Medulla oblongata (tissue), 1 donor: ENCODE results near the gene DENND1A.
"Not testable (repeated sequence)": the region's sequence is repeated elsewhere in the genome, so short reads cannot be mapped to it uniquely, and the experiment has no call there.

Source experiments
- DNase-seq: peaks from one replicate; pipeline ENCODE4 v3.0.0-alpha.2; 2015; ENCODE audit errors: extremely low spot score

The DENND1A gene

DNA sequence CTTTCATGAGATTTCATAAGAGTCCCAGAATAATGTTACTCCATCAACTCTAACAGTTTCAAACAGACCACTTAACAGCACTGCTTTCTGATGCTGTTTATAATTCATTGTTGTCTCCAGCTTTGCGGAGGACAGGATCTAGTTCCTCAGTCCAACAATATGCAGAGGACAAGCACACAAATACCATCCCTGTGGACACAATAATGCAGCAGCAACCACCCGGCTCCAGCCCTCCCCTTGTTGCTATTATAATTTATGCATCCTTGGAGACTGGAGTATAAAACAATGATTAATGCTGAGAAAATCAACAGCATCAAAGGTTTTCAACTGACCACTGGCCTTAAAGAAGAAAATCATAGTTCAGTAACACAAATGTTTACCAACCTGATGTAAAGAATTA is 108.3 kb downstream of the DENND1A start:
- no peak for DNase-seq

DNA sequence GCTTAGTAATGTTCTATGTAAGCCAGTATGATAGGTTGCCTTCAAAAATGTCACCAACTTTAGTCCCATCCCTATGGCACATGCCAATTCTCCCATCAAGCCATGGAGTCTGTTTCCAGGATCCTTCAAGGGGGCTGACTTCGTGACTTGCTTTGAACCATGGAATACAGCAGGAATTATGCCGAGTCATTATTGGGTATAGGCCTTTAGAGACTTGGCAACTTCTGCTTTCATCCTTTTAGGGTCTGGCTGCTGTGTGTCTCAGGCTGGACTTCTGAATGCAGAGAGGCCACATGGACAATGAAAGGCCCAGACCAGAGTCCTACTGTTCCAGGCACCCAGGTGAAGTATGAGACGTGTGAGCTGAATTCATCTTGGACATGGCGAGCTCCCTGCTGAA is 109.8 kb downstream of the DENND1A start:
- no peak for DNase-seq

DNA sequence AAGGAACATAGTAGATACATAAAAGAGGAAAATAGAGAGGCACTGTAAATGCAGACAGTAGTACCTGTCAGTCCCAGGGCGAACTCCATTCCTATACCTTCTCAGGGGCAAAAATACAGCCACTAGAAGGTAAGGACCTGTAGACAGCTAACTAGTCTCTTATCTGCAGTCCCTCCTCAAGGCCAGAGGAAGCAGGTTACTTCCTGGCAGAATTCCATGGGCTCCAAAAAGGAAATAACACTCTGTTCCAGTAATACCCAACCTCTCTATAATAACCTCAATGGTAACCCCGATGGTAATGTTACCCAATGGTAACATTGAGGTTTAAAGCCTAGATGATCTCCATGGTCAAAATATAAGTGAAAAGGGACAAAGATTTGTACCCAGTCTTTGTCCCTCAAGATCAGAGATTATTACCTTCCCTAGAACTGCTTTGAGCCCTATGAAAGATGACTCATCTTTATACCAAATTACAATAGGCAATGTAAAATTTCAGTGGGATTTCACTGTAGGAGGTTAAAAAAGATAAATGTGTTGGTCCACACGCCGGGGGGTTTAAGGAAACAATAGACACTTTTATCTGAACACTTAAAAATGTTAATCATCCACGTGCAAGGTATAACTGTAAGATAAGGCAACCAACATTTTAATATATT is 113.0 kb downstream of the DENND1A start:
- no peak for DNase-seq

DNA sequence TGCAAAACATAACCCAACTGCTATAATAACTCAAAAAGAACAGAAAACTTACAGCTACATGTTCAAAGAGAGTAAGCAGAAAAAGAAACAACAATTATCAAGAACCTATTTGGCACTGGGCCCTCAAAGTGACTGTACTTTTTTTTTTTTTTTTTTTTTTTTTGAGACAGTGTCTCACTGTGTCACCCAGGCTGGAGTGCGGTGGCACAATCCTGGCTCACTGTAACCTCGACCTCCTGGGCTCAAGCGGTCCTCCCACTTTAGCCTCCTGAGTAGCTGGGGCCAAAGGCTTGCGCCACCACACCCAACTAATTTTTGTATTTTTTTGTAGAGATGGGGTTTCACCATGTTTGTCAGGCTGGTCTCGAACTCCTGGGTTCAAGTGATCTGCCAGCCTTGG is 114.1 kb downstream of the DENND1A start:
- DNase-seq = not testable (repeated sequence)

DNA sequence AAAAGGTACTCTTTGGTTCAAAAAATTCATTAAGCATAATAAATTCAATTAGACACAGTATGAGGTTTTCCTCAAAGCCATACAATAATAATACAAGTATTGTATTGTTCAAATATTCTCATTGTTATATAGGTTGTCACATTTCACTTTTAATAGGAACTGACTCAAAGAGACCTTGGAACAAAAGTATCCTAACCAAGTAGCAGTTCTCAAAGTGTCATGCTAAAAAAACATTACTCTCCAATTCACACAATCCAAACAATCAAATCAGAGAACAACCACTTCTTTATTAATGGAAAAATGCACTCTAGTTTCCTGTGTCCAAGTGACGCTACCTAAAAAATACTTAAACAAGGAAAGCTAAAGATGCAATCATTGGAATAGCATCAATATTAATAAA is 115.4 kb downstream of the DENND1A start:
- DNase-seq = no peak

DNA sequence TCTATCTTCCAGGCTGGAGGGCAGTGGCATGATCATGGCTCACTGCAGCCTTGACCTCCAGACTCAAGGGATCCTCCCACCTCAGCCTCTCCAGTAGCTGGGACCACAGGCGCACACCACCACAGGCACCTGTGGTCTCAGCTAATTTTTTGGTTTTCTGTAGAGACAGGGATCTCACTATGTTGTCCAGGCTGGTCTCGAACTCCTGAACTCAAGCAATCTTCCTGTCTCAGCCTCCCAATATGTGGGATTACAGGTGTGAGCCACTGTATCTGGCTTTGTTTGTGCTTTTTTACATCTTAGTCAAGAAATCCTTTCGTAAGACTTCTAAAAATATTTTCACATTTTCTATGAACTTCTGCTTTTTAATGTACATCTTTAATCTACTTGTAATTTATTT is 116.9 kb downstream of the DENND1A start:
- DNase-seq = no peak

DNA sequence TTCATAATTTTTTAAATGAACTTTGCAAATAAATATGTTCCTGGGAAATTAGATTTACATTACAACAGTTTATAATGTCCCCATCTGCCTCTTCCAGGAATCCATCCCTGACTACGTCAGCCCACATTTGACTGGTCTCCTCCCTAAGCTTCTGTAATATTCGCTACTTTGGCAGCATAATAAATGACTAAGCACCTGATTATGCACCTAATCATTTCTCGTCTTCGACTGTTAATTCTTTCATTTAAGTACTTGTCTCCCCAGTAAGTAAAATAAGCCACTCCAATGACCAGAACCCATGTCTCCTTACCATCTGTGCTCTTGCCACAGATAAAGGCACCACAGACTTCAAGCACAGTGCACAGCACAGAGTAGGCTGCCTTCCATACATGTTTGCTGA is 122.7 kb downstream of the DENND1A start:
- no peak for DNase-seq

DNA sequence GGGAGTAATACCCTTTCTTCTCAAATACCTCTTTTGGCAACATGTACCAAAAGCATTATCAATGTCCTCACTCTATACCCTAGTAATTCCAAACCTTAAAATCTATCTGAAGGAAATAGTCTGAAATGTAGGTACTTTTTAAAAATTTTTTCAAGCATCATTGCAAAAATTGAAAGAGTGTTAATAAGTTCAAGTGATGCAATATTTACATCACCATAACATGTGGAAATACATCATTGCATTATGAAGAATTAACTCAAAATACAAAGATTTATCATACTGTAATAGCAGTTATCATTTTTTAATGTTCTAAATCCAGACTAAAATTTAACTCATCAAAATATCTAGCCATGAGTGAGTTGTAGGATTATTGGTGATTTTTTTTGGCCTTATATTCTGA is 123.1 kb downstream of the DENND1A start:
- no peak for DNase-seq

DNA sequence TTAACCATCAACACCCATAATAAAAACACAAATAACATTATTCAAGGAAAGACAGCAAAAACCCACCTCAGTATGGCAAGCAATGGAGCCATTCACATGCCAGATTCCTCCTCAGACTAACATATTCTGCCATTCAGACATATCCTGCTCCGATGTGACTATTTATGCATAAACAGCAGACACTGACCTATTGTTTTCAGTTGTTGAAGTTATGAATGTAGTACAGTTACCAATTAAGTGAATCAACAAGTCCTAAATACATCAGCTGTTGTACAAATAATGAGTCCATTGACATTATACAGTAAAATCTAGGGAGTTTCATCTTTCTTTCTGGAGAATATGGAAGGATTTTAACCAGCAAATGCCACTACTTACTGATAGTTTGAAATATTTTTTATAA is 131.7 kb downstream of the DENND1A start:
- no peak for DNase-seq

DNA sequence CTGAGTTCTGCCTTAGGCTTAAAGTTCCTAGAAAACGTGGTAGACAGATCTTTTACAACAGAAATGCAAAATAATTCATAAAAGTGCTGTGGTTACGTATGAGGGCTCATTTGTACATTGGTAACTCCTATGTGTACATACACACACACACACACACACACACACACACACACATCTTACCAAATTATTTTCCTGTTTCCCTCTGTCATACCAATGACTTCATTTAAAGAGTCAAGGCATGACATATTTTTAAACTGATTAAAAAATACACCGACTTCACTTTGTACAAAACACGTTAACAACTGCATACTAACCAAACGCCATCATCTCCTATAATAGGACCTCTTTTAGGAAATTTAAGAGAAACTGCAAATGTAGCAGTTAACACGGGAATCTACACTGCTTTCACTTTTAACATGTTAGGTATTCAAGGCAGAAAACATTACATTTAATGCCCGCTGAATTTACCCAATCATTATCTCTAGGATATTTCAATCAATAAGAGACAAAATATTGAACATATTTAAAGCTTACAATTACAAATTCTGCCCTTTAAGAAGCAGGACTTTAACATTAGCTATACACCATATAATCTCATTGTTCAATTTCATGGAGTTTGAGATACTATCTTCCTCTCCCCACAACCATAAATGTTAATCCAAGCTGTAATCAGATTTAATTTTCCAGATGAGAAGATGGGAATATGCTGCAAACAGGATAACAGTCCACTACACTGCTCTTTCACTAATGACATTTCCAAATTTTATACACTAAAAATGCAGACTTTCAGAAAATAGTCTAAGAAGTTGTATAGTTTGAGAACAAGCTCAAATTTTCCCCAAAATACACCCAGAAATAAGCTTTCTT is 133.1 kb downstream of the DENND1A start:
- no peak for DNase-seq

DNA sequence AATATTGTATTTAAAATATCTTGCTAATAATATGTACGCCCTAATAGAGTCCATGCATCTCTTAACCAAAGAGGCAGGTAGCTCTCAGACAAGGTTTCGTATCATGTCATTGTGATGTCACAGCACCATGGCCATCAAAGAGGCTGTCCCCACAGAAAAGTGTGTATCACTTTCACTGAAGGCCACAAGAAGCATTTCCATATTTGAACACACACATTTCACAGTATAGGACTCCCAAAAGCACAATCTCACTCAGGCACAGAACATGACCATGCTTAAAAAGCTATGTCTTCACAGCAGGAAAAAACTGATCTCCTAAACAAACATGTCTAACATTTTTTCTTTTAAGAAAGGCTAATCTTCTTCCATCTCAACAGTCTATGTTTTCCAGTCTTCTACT is 133.8 kb downstream of the DENND1A start:
- no peak for DNase-seq

DNA sequence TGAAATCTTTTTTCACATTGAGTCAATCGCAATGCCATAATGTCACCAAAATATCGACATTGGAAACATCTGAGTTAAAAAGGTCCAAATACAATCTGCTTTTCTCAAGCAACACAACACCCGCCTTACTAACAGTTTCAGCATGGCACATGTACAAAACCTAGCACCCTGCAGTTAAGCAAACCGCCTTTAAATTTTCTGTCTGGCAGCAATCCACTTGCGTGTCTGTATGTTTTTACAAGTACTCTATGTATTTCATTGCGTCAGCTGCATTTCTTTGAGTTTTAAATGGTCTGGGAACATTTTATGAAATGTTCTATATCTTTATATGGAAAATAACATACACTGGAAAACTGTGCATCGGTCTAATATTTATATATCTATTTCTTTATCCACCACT is 134.6 kb downstream of the DENND1A start:
- DNase-seq = no peak

DNA sequence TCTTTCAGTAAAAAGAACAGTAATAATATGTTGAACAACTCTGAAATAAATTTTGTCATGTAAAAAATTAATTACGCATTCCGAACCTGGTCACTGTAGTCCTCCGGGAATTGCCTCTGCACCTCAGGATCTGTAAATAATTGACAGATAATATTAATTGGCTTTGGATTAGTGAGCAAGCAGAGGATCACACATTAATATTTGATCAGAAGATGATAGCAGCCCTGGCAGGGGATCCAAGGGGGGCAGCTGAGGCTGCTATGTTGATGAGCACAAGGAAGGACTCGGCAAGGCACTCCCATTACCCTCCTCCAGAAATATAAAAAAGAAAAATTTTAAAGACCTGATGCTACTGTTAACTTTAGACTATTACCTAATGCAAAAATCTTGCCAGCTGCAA is 137.4 kb downstream of the DENND1A start:
- no peak for DNase-seq

DNA sequence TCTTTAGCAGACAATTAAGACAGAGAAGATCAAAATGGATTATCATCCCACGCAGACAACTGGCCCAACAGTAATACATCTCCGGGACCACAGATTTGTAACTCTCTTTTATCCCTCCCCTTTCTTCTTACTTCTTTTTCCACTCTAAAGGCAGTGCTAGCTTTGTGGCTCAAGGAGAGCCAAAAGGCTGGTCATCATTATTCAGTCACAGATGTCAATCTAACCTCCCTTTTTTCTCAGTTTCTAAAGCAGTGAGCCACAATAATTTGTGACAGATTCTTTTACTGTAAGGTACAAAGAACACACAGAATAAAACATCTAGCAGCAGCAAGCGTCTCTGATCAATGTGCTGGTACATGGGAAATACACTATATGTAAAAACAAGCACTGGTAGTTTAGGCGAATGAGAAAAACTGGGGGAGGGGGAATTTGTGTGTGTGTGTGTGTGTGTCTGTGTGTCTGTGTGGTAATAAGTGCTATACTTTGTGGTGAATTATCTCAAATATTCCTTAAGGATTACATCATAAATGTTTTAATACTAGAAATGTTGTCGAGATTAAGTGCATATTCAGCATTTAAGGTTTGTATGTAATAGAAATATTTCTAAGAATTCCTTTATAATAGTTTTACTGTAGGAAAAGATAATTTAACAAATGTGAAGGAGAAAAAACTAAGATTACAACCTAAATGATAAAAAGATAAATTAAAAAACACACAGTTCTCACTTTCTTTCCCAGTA is 140.2 kb downstream of the DENND1A start:
- no peak for DNase-seq

DNA sequence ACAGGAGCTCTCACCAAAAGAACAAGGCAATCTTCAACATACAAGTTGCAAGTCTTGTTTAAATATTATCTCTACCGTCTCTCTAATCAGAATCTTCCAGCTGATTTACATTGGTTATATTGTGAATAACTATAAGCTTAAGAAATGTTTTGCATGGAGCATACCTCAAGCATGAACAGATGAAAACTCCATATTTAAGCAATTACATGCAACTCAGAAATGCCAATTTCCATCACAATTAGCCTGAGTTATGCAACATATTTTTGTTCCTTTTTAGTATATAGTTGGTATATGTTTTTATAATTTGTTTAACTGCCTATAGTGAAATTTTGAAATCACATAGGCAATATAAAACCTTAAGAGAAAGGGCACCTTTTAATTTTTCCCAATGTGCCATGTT is 142.5 kb downstream of the DENND1A start:
- no peak for DNase-seq

DNA sequence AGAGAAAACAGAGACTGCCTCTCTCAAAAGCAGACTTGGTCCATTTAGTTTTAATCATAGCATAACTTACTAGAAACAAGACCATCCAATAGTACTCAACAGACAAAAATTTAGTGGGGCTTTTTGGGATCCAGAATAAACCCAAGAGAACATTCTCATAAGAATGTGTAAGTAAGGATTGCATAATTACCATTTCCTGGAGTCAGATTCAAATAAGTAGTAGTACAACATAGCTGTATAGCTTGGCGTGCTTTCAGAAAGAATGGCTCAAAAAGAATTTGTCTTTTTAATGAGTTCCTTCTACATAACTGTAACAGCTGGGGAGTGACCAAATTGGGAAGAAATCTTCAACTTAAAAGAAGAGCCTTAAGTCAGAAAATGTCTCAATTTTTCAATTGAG is 145.4 kb downstream of the DENND1A start:
- no peak for DNase-seq

DNA sequence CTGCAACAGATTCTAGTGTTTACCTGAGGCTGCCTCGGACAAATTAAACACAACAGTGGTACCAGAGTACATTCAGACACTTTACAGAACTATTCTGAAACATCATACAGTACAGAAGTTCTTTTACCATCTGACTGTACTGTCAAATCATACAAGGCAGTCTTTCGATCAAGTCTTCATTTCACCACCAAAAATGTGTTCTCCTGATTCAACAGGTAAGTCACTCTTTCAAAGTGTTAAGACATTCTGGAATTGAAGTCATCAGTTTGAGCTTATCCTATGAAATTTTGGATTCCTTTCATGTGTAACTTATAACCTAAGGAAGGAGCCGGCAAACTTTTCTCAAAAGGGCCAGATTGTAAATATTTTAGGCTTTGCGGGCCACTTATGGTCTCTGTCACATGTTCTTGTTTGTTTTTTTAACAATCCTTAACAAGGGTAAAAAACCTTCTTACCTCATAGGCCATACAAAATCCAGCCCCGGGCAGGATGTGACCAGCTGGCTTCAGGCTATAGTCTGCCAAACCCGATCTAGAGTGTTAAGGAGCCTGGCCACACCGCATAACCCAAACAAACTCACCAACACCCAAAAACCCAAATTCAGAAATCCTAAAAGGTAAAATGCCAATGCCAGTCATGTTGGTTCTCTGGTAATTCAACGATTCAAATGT is 151.6 kb downstream of the DENND1A start:
- no peak for DNase-seq

DNA sequence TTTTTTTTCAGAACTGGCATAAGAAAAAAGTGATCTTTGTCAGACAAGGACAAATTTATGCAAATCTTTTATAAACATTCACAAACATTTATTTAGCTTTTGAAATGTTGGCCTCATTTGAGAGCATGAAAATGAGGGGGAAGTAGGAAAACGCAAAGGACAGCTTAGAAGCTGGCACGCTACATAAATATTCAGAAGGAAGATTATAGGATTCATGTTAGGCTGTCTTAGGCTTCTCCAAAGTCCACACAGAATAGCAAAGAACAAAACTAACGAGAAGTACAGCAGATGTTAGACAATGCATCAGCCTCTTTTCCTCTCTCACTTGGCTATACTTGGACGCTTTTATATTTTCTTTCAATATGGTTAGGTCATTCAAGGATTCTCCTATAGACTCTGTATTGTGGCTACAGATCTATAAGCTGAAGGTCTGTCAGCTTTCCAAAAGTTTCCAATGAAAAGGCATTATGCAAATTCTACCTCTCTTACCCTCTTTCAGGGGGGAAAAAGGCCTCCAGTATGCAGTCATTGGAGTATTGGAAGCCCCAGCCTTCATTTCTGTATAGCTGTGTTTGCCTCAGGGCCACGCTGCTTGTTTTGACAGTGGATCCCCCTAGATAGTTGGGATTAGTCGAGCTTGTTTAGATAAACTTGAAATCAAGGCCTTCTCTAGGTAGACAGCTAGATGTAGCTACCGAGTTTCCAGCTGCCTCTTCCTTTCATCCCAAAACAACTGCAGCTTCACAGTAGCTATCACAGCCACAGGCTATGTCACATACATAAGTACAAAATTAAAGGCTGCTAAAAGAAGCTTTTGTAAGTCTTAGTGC is 153.0 kb downstream of the DENND1A start:
- no peak for DNase-seq

DNA sequence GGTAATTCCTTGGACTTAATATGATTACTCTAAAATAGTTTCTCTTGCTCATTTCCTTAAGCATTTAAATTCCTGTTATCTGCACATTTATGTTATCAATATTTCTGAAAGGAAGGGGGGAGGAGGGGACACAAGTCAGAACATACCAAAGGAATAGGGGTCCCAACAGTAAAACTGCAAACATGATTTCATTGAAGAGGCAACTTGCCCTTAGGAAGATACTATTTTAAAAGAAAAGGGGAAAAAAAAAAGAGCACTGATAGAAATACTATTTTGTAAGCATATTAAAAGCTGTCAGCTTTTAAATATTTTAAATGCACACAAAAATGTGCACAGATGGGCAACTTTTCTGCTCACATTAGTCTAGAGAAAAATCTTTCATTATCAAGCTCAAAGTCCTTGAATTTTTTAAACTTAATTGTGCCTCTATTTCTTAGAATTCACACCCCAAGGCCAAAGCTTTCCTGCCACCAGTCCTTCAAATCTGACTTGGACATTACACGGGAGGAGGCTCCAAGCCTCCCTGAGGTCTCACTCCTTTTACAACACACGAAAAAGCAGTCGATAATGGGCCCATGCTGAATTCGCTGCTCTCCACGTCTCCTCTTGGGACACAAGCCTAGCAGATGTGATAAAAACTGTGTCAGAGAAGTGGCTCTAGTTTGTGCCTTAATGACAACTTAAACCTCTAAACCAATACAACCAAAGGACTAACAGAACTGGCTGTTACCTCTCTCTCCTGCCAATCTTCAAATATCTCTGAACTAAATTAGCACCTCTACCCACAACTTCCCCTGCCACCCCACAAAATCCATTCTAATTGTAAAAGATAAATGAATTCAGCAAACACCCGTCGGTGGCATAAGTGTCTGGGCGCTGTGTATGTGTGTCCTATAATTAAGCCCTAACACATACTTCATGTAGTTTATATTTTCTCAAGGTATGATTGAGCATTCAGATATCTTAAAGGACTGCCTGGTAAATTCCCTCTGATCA is 154.3 kb downstream of the DENND1A start:
- DNase-seq = no peak

DNA sequence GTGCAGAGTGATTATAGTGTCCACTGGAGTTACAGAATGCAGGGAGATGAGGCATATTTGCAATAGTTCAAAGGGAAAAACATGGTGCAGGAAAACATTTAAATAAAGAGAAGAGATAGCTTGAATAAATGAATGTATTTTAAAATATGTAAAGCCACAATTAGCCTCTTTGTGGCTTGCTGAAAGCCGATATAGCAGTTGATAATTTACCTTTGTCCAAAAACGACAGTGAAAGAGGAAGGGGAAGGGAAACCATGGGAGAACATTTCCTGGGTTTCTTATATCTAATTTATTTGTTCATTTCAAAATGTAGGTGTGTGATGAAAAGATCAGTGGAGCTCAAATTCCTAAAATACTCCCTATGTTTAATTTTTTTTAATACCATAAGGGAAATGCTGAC is 156.1 kb downstream of the DENND1A start:
- DNase-seq = no peak
